Activated naive CD4-positive, alpha-beta T cell treated with anti-CD3 and anti-CD28 coated beads, Interleukin-2, amount 10 ng/mL, durations not matched to agents 7 days and 5 days (primary cell): ENCODE results near the gene COL4A1.

Source experiments
- CTCF ChIA-PET: fragments of 350-600 bp; sonication (Branson Sonifier 250); formaldehyde crosslinking; loops from one replicate; lab custom pipeline; 2021; ENCODE audit warnings: antibody characterized with exemption; lab: Charles Lee
- DNase-seq: peaks from one replicate; pipeline ENCODE4 v3.0.0-alpha.2; 2020
- H3K27ac Mint-ChIP-seq: one replicate; pipeline ENCODE4 v1.8.0; 2021; ENCODE audit warnings: mild to moderate bottlenecking, moderate library complexity, mixed read lengths
- H3K27me3 Mint-ChIP-seq: one replicate; pipeline ENCODE4 v1.8.0; 2021; ENCODE audit warnings: mild to moderate bottlenecking, mixed read lengths
- H3K36me3 Mint-ChIP-seq: one replicate; pipeline ENCODE4 v1.8.0; 2021; ENCODE audit warnings: mixed read lengths
- H3K4me1 Mint-ChIP-seq: one replicate; pipeline ENCODE4 v1.8.0; 2021; ENCODE audit warnings: mixed read lengths
- H3K4me3 Mint-ChIP-seq: one replicate; pipeline ENCODE4 v1.8.0; 2021; ENCODE audit warnings: mild to moderate bottlenecking, moderate library complexity, mixed read lengths
- H3K9me3 Mint-ChIP-seq: one replicate; pipeline ENCODE4 v1.8.0; 2021; ENCODE audit warnings: mixed read lengths

COL4A1 gene

GRCh38 chr13:110306960-110307766, at the start of gene COL4A1, which contains the start of gene COL4A2:
COL4A1 (minus strand) TSS chr13:110307157; CDS start chr13:110307027, 130 bp downstream.
COL4A2 (plus strand) TSS chr13:110307284; CDS start chr13:110307904, 620 bp downstream.
- Mint-ChIP-seq H3K27ac (peak within 1 kb of the TSS; percentile 62), H3K4me3 (no peak within 1 kb of the TSS), H3K27me3 (peaks cover 93% of the 10 kb centered on the region), H3K4me1 (peaks cover 7% of the 10 kb centered on the region), H3K36me3 (no peaks in the 10 kb centered on the region), H3K9me3 (no peaks in the 10 kb centered on the region)
- CTCF ChIA-PET: no interaction called here
- no peak for DNase-seq

- Mint-ChIP-seq H3K9me3 (no peaks in the 10 kb centered on the region), H3K27me3 (peaks cover 2% of the 10 kb centered on the region), H3K4me3 (no peak overlapping the region), H3K36me3 (no peaks in the 10 kb centered on the region), H3K4me1 (no peaks in the 10 kb centered on the region), H3K27ac (no peak overlapping the region)
- CTCF ChIA-PET: no interaction called here
- no peak for DNase-seq
These were observed 49.4 kb upstream of the COL4A1 start for GRCh38 chr13:110356362-110356761.

GRCh38 chr13:110354715-110355473, 47.9 kb upstream of the COL4A1 start:
- H3K4me3 Mint-ChIP-seq: no peak overlapping the region
- no peaks in the 10 kb centered on the region for H3K36me3 Mint-ChIP-seq
- no peak for DNase-seq
- no peak overlapping the region for H3K27ac Mint-ChIP-seq
- no peaks in the 10 kb centered on the region for H3K4me1 Mint-ChIP-seq
- peaks cover 9% of the 10 kb centered on the region for H3K27me3 Mint-ChIP-seq
- CTCF ChIA-PET: interaction anchor here (1.2 kb wide), 1 partner anchor 12 kb away, joined by 3 read pairs; no protein-coding TSS in a partner anchor
- H3K9me3 Mint-ChIP-seq: no peaks in the 10 kb centered on the region

GRCh38 chr13:110354123-110354627, 47.2 kb upstream of the COL4A1 start:
- H3K9me3 Mint-ChIP-seq: no peaks in the 10 kb centered on the region
- DNase-seq: no peak
- H3K4me3 Mint-ChIP-seq: no peak overlapping the region
- no peaks in the 10 kb centered on the region for H3K36me3 Mint-ChIP-seq
- CTCF ChIA-PET: interaction anchor here (1.2 kb wide), 1 partner anchor 11 kb away, joined by 3 read pairs; no protein-coding TSS in a partner anchor
- H3K27me3 Mint-ChIP-seq: peaks cover 13% of the 10 kb centered on the region
- no peak overlapping the region for H3K27ac Mint-ChIP-seq
- H3K4me1 Mint-ChIP-seq: no peaks in the 10 kb centered on the region

- H3K9me3 Mint-ChIP-seq: no peaks in the 10 kb centered on the region
- no peak for DNase-seq
- no peak overlapping the region for H3K4me3 Mint-ChIP-seq
- CTCF ChIA-PET: no interaction called here
- no peaks in the 10 kb centered on the region for H3K36me3 Mint-ChIP-seq
- no peak overlapping the region for H3K27ac Mint-ChIP-seq
- no peaks in the 10 kb centered on the region for H3K4me1 Mint-ChIP-seq
- peaks cover 14% of the 10 kb centered on the region for H3K27me3 Mint-ChIP-seq
These were observed 46.5 kb upstream of the COL4A1 start for GRCh38 chr13:110353339-110353977.

GRCh38 chr13:110352735-110353134, 45.8 kb upstream of the COL4A1 start:
- peaks cover 18% of the 10 kb centered on the region for H3K27me3 Mint-ChIP-seq
- no peak for DNase-seq
- H3K27ac Mint-ChIP-seq: no peak overlapping the region
- no peaks in the 10 kb centered on the region for H3K36me3 Mint-ChIP-seq
- no peak overlapping the region for H3K4me3 Mint-ChIP-seq
- CTCF ChIA-PET: no interaction called here
- H3K4me1 Mint-ChIP-seq: no peaks in the 10 kb centered on the region
- no peaks in the 10 kb centered on the region for H3K9me3 Mint-ChIP-seq

- CTCF ChIA-PET: no interaction called here
- H3K36me3 Mint-ChIP-seq: no peaks in the 10 kb centered on the region
- no peaks in the 10 kb centered on the region for H3K4me1 Mint-ChIP-seq
- no peak overlapping the region for H3K4me3 Mint-ChIP-seq
- H3K9me3 Mint-ChIP-seq: no peaks in the 10 kb centered on the region
- DNase-seq: no peak
- H3K27me3 Mint-ChIP-seq: peaks cover 25% of the 10 kb centered on the region
- no peak overlapping the region for H3K27ac Mint-ChIP-seq
These were observed 44.9 kb upstream of the COL4A1 start for GRCh38 chr13:110351636-110352420.

- Mint-ChIP-seq H3K9me3 (no peaks in the 10 kb centered on the region), H3K27ac (no peak overlapping the region), H3K27me3 (peaks cover 30% of the 10 kb centered on the region), H3K4me1 (no peaks in the 10 kb centered on the region), H3K4me3 (no peak overlapping the region), H3K36me3 (no peaks in the 10 kb centered on the region)
- no peak for DNase-seq
- CTCF ChIA-PET: no interaction called here
These were observed 43.6 kb upstream of the COL4A1 start for GRCh38 chr13:110350509-110350908.

- H3K4me3 Mint-ChIP-seq: no peak overlapping the region
- no peaks in the 10 kb centered on the region for H3K36me3 Mint-ChIP-seq
- no peaks in the 10 kb centered on the region for H3K4me1 Mint-ChIP-seq
- H3K27ac Mint-ChIP-seq: no peak overlapping the region
- DNase-seq: no peak
- H3K9me3 Mint-ChIP-seq: no peaks in the 10 kb centered on the region
- CTCF ChIA-PET: no interaction called here
- peaks cover 30% of the 10 kb centered on the region for H3K27me3 Mint-ChIP-seq
These were observed 43.1 kb upstream of the COL4A1 start for GRCh38 chr13:110350049-110350448.

GRCh38 chr13:110349239-110349638, 42.3 kb upstream of the COL4A1 start:
- Mint-ChIP-seq H3K27ac (no peak overlapping the region), H3K9me3 (no peaks in the 10 kb centered on the region), H3K27me3 (peaks cover 30% of the 10 kb centered on the region), H3K4me1 (no peaks in the 10 kb centered on the region), H3K36me3 (no peaks in the 10 kb centered on the region), H3K4me3 (no peak overlapping the region)
- CTCF ChIA-PET: no interaction called here
- DNase-seq: no peak

- CTCF ChIA-PET: no interaction called here
- Mint-ChIP-seq H3K4me1 (no peaks in the 10 kb centered on the region), H3K27ac (no peak overlapping the region), H3K36me3 (no peaks in the 10 kb centered on the region), H3K9me3 (no peaks in the 10 kb centered on the region), H3K4me3 (no peak overlapping the region), H3K27me3 (peaks cover 30% of the 10 kb centered on the region)
- no peak for DNase-seq
These were observed 41.5 kb upstream of the COL4A1 start for GRCh38 chr13:110348309-110349105.

GRCh38 chr13:110347535-110348308, 40.8 kb upstream of the COL4A1 start:
- Mint-ChIP-seq H3K36me3 (no peaks in the 10 kb centered on the region), H3K9me3 (no peaks in the 10 kb centered on the region), H3K4me3 (no peak overlapping the region), H3K4me1 (no peaks in the 10 kb centered on the region), H3K27ac (no peak overlapping the region), H3K27me3 (peaks cover 37% of the 10 kb centered on the region)
- CTCF ChIA-PET: no interaction called here
- DNase-seq: no peak
